Ecto neural progenitor cell (in vitro differentiated cells): Measurements from ENCODE around the gene CEACAM18.
"Not testable (repeated sequence)": the region's sequence is repeated elsewhere in the genome, so short reads cannot be mapped to it uniquely, and the experiment has no call there.

Experiments
- DNase-seq: peaks from one replicate; pipeline ENCODE4 v3.0.0-alpha.2; 2018; ENCODE audit warnings: low spot score

Gene CEACAM18

GRCh38 chr19:51478381-51479234 lies at the start of gene CEACAM18:
TSS of gene CEACAM18 (plus strand) at chr19:51478539.
- no peak for DNase-seq

GRCh38 chr19:51430221-51430620 lies 48.1 kb upstream of the CEACAM18 start:
- DNase-seq: no peak

- DNase-seq: no peak
These were observed 47.2 kb upstream of the CEACAM18 start for GRCh38 chr19:51431124-51431523.

GRCh38 chr19:51433043-51433442 lies 45.3 kb upstream of the CEACAM18 start:
- DNase-seq: no peak

GRCh38 chr19:51434456-51434855 lies 43.9 kb upstream of the CEACAM18 start:
- no peak for DNase-seq

- no peak for DNase-seq
These were observed 39.3 kb upstream of the CEACAM18 start for GRCh38 chr19:51439021-51439465.

GRCh38 chr19:51440052-51440451 lies 38.3 kb upstream of the CEACAM18 start:
- DNase-seq: no peak

- no peak for DNase-seq
These were observed 37.4 kb upstream of the CEACAM18 start for GRCh38 chr19:51440846-51441409.

GRCh38 chr19:51441410-51442390 lies 36.6 kb upstream of the CEACAM18 start:
- DNase-seq: no peak

GRCh38 chr19:51447510-51447909 lies 30.8 kb upstream of the CEACAM18 start:
- not testable (repeated sequence) for DNase-seq

GRCh38 chr19:51448011-51448410 lies 30.3 kb upstream of the CEACAM18 start:
- DNase-seq: no peak

GRCh38 chr19:51448411-51449016 lies 29.8 kb upstream of the CEACAM18 start:
- DNase-seq: no peak

- no peak for DNase-seq
These were observed 27.5 kb upstream of the CEACAM18 start for GRCh38 chr19:51450730-51451307.

GRCh38 chr19:51456541-51457290 lies 21.6 kb upstream of the CEACAM18 start:
- no peak for DNase-seq

- DNase-seq: no peak
These were observed 20.9 kb upstream of the CEACAM18 start for GRCh38 chr19:51457351-51458013.

GRCh38 chr19:51458051-51458645 lies 20.2 kb upstream of the CEACAM18 start, which contains the start of gene SIGLEC8:
TSS of gene SIGLEC8 (minus strand) at chr19:51458454. CDS start at chr19:51458387, 67 bp downstream.
- no peak for DNase-seq

- DNase-seq: no peak
These were observed 19.3 kb upstream of the CEACAM18 start for GRCh38 chr19:51458899-51459505.

- peak; percentile 48 for DNase-seq
These were observed 18.0 kb upstream of the CEACAM18 start for GRCh38 chr19:51460164-51460992.
